NCI-H2107 treated with DMSO at 0.1 percent for 48 hours (cell line): ENCODE measurements around the gene AFF4.

Experiments
- DNase-seq: peaks from one replicate; lab custom pipeline; 2025; ENCODE audit not compliant: unreplicated experiment; lab: John Stamatoyannopoulos, UW

The AFF4 gene

DNA sequence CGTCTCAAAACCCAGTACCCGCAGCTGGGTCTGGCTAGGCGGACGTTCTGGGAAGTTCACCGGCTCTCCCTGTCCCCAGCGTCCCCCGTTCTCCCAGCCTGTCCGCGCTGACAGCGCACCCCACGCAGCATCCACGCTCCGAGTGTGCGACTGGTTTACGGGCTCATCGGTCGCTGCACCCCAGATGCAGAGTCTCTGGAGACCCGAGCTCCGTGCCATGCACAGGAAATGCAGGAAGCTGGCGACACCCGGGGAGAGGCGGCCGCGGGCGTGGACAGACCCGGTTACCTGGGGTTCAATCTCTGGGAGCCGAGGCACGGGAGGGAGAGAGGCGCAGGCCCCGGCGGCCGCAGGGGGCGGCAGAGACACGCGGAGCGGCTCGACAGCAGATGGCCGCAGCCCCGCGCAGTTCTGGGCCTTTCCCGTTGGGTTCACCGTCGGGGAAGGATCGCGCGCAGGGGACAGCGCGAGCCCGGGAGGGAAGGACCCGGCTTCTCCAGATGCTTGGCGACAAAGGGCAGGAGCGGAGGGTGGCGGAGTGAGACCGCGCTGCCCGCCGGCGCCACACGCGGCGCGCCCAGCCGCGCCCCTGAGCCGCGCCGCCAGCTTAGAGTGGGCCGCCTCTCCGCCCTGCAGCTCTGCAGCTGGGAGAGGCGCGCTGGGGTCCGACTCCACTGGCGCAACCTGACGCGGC is 133.5 kb downstream of the AFF4 start:
- peak; percentile 31 for DNase-seq

DNA sequence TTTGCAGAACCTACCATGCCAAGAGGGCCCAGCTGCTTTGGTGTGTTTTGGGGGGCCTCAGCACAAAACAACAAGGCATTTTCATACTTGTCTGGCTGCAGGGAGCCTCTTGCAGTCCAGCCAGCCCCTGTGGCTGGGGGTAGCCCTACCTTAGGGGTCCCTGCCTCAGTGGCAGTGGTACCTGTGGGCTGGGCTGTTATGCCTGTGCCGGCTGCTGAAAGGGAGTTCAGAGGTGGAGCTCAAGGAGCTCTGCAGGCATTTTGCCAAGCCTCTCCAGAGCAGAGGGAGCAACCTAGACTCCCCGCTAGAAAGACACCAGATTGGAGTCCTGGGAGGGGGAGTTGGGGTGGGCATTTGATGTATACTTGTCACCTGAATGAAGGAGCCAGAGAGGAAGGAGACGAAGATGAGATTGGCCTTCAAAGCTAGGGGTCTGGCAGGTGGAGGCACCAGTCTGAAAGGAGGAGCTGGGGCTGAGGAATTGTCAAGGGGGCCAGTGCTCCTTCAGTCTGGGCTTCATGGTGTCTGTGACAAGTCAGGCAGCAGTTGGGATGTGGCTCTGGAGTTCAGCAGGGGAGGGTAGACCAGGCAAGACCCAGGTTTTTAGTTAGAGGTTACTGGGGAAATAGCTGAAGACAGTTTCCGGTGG is 134.5 kb downstream of the AFF4 start:
- DNase-seq, result no peak

- no peak for DNase-seq
Measured at GRCh38 chr5:132827943-132828673, 135.3 kb downstream of the AFF4 start.

DNA sequence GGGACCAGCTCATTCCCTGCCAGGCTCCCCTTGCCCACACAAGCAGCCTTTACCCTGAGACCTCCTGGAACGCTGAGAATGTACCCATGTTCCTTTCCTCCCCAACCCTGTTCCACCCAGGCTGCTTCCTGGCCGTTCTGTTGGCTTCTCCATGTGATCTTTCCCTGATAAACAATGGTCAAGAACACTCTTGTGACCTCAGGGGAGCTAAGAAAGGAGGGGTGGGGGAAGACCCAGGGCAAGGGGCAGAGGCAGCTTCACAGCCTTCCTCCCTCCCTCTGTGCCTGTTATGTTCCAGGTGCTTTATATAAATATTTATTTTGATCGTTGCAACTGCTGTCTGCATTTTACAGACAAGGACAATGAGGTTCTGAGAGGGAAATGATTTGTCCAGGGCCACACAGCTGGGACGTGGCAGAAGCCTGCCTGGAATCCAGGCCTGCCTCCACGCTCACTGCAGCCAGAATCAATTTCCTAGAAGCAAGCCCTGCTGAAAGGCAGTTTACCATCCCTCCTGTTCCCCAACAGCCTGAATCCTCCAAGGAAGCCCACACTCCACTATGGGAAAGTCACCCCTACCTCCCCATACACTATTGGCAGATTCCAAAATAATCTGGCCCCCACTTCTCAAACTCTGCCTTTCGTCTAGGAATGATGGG is 136.9 kb downstream of the AFF4 start:
- no peak for DNase-seq

DNA sequence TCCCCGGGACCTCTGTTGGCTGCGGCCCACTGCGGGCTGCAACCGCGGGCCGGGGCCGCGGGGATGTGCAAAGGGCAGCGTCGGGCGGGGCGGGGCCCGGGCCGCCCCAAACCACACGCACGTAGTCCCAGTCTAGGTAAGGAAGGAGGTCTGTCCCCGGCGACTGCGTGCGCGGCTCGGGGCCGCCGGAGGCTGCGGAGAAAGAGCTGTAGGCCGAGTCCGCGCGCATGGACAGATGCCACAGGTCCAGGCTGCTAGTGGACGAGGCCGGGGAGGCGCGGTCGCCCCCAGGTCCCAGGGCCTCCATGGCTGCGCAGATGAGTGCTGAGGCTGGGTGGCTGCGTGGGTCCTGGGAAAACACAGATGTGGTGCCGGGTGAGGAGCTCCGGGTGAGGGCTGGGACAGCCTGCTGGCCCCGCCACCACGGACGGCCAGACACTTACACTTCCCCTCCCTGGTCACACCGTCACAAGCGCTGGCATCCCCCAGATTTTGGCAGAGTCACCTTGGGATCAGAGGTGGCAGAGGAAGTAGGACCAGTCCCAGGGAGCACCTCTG is 137.5 kb downstream of the AFF4 start:
- no peak for DNase-seq
